SJSA1 (cell line): ENCODE results near the gene ADORA2B. TPM values are rescaled to one million over a fixed set of nuclear protein-coding genes. Genes with fewer than 3 reads are reported as not detected.

Experiments
- total RNA-seq: library from RNA; depleted of rRNA; stranded (reverse); fragments of >200 nt; shearing (Covaris generic); gene quantifications from 2 replicates; pipeline ENCODE4 v1.2.3, GENCODE V29; 2014; rRNA removed

ADORA2B gene
- total RNA-seq, 1 experiment from 2014 or later = 19.5 TPM

Other genes starting within 250 kb of the ADORA2B start
- gene ZNF286A, start 245.4 kb upstream of the ADORA2B start, total RNA-seq = 22.1 and 30.4 TPM in 2 replicates
- gene TBC1D26, start 212.8 kb upstream of the ADORA2B start, total RNA-seq = not detected in 2 replicates
- gene ZSWIM7, start 54.6 kb downstream of the ADORA2B start, total RNA-seq = 16.2 and 18.8 TPM in 2 replicates
- 23.1 and 28.9 TPM in 2 replicates for gene TTC19, start 54.7 kb downstream of the ADORA2B start, total RNA-seq